ENCODE data around the gene CACNA1C. TPM values are rescaled to one million over a fixed set of nuclear protein-coding genes. Genes with fewer than 3 reads are reported as not detected.

CACNA1C gene
- total RNA-seq, 2 experiments from 2014 or later = 0.05 to 0.08 TPM

GRCh38 chr12:2311020-2311778 is 258.4 kb downstream of the CACNA1C start:
- DNase-seq (no peak), ATAC-seq (ENCODE audit: poor library complexity) (no peak)
- CTCF ChIA-PET = no interaction called here
- Histone ChIP-seq H3K36me3 (ENCODE audit: insufficient read depth, low read length) (no peaks in the 10 kb centered on the region), H3K4me3 (ENCODE audit: low read length) (no peak overlapping the region), H3K4me1 (ENCODE audit: insufficient read depth, low read length) (no peaks in the 10 kb centered on the region), H3K27me3 (ENCODE audit: control insufficient read depth in 1 of 2, insufficient read depth in 2 of 2, low read length in 2 of 2) (no peaks in the 10 kb centered on the region), H3K9me3 (ENCODE audit: control insufficient read depth in 1 of 2, insufficient read depth in 1 of 2, low read length in 2 of 2) (no peaks in the 10 kb centered on the region), H3K27ac (ENCODE audit: low read depth in 1 of 2, low read length in 2 of 2) (no peak overlapping the region)
- TF ChIP-seq, protein P1, sequence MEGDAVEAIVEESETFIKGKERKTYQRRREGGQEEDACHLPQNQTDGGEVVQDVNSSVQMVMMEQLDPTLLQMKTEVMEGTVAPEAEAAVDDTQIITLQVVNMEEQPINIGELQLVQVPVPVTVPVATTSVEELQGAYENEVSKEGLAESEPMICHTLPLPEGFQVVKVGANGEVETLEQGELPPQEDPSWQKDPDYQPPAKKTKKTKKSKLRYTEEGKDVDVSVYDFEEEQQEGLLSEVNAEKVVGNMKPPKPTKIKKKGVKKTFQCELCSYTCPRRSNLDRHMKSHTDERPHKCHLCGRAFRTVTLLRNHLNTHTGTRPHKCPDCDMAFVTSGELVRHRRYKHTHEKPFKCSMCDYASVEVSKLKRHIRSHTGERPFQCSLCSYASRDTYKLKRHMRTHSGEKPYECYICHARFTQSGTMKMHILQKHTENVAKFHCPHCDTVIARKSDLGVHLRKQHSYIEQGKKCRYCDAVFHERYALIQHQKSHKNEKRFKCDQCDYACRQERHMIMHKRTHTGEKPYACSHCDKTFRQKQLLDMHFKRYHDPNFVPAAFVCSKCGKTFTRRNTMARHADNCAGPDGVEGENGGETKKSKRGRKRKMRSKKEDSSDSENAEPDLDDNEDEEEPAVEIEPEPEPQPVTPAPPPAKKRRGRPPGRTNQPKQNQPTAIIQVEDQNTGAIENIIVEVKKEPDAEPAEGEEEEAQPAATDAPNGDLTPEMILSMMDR (IDR thresholded peaks at IDR 0.05) = no peak
- no peaks in the 10 kb centered on the region for H3K9me3 Mint-ChIP-seq
- intact Hi-C loops (cut with DNase I, micrococcal nuclease) = no loop called here
- POLR2A ChIA-PET = no interaction called here
- H3K4me3 Mint-ChIP-seq = no peak overlapping the region
- no peaks in the 10 kb centered on the region for H3K36me3 Mint-ChIP-seq (ENCODE audit: low read depth)
- no peaks in the 10 kb centered on the region for H3K27me3 Mint-ChIP-seq
- no peak overlapping the region for H3K27ac Mint-ChIP-seq
- H3K4me1 Mint-ChIP-seq (ENCODE audit: low read depth) = no peaks in the 10 kb centered on the region

DNA sequence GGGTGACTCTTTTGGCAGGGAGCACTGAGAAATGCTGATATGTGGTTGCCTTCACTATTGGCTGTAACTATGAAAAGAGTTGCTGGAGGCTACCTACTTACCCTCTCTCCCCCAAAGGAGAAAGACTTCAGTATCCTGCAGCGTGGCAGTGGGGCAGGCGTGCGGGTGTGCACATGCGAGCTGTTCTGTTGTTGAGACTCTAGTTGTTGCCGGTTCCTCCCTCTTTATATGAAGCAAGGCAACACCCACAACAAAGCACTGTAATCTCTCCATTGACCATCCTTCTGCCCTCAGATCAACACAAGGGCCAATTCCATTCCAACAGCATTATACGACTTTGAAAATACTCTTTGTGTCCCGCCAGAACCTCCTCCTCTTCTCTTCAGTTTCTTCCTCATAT is 259.4 kb downstream of the CACNA1C start:
- Histone ChIP-seq H3K4me1 (ENCODE audit: insufficient read depth, low read length) (no peaks in the 10 kb centered on the region), H3K36me3 (ENCODE audit: insufficient read depth, low read length) (no peaks in the 10 kb centered on the region), H3K9me3 (ENCODE audit: control insufficient read depth in 1 of 2, insufficient read depth in 1 of 2, low read length in 2 of 2) (no peaks in the 10 kb centered on the region), H3K4me3 (ENCODE audit: low read length) (no peak overlapping the region), H3K27me3 (ENCODE audit: control insufficient read depth in 1 of 2, insufficient read depth in 2 of 2, low read length in 2 of 2) (no peaks in the 10 kb centered on the region), H3K27ac (ENCODE audit: low read depth in 1 of 2, low read length in 2 of 2) (no peak overlapping the region)
- Mint-ChIP-seq H3K4me3 (no peak overlapping the region), H3K9me3 (no peaks in the 10 kb centered on the region), H3K27ac (no peak overlapping the region), H3K4me1 (ENCODE audit: low read depth) (no peaks in the 10 kb centered on the region), H3K27me3 (no peaks in the 10 kb centered on the region), H3K36me3 (ENCODE audit: low read depth) (no peaks in the 10 kb centered on the region)
- TF ChIP-seq, protein P1 (IDR thresholded peaks at IDR 0.05) = no peak
- POLR2A ChIA-PET = no interaction called here
- intact Hi-C loops (cut with DNase I, micrococcal nuclease) = no loop called here
- CTCF ChIA-PET = no interaction called here
- DNase-seq = no peak
- no peak for ATAC-seq (ENCODE audit: poor library complexity)

DNA sequence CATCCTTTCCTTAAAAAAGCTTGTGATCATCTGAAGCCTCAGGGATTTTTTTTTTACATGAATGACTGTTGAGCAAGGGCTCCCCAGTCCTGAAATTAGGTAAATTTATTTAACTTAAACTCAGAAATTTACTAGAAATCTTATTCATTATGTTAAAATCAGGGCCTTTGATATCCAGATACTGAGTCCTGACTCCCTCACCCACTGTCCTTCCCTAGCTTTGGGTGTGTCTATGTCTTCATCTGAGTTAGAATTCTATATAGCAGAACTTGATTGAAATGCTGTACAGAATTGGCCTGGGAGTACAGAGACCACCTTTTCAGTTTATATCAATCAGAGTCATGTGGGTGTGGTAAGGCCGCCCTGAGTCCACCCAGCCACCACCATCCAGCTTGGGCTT is 260.0 kb downstream of the CACNA1C start:
- DNase-seq (no peak), ATAC-seq (ENCODE audit: poor library complexity) (no peak)
- intact Hi-C loops (cut with DNase I, micrococcal nuclease) = no loop called here
- ChIA-PET CTCF (no interaction called here), POLR2A (no interaction called here)
- H3K27me3 Mint-ChIP-seq = no peaks in the 10 kb centered on the region
- no peaks in the 10 kb centered on the region for H3K4me1 ChIP-seq (ENCODE audit: insufficient read depth, low read length)
- TF ChIP-seq, protein P1 (IDR thresholded peaks at IDR 0.05) = no peak
- no peaks in the 10 kb centered on the region for H3K4me1 Mint-ChIP-seq (ENCODE audit: low read depth)
- no peak overlapping the region for H3K4me3 ChIP-seq (ENCODE audit: low read length)
- H3K36me3 ChIP-seq (ENCODE audit: insufficient read depth, low read length) = no peaks in the 10 kb centered on the region
- no peaks in the 10 kb centered on the region for H3K27me3 ChIP-seq (ENCODE audit: control insufficient read depth in 1 of 2, insufficient read depth in 2 of 2, low read length in 2 of 2)
- H3K27ac Mint-ChIP-seq = no peak overlapping the region
- H3K4me3 Mint-ChIP-seq = no peak overlapping the region
- H3K9me3 Mint-ChIP-seq = no peaks in the 10 kb centered on the region
- no peak overlapping the region for H3K27ac ChIP-seq (ENCODE audit: low read depth in 1 of 2, low read length in 2 of 2)
- no peaks in the 10 kb centered on the region for H3K9me3 ChIP-seq (ENCODE audit: control insufficient read depth in 1 of 2, insufficient read depth in 1 of 2, low read length in 2 of 2)
- no peaks in the 10 kb centered on the region for H3K36me3 Mint-ChIP-seq (ENCODE audit: low read depth)

Data from CD4-positive, alpha-beta T cell (primary cell).